Gastrocnemius medialis (tissue), 4 donors: ENCODE results near the gene TRAF5. TPM values are rescaled to one million over a fixed set of nuclear protein-coding genes. Genes with fewer than 3 reads are reported as not detected.
"Not testable (repeated sequence)": the region's sequence is repeated elsewhere in the genome, so short reads cannot be mapped to it uniquely, and the experiment has no call there.

Source experiments
- ATAC-seq, 2 donors: fragments of 150-250 bp; one replicate each; pipeline ENCODE4 v1.9.1; 2016
- DNase-seq, 2 donors: peaks; one replicate each; pipeline ENCODE4 v3.0.0-alpha.2; 2019
- H3K27ac ChIP-seq, 4 donors: fragments of 200-600 bp; sonication (generic); 1 replicate in 1 of 4; 2 replicates in 3 of 4; pipeline ENCODE4 v1.5.1; 2016 to 2018; ENCODE audit warnings: mild to moderate bottlenecking in 2 of 4, moderate library complexity in 1 of 4
- H3K27me3 ChIP-seq, 3 donors: fragments of 200-600 bp; sonication (generic) in 2 of 3; 1 replicate in 1 of 3; 2 replicates in 2 of 3; pipeline versions ENCODE4 v1.5.1 to v1.6.0; 2016 to 2019; ENCODE audit warnings: mild to moderate bottlenecking in 1 of 3, moderate library complexity in 1 of 3
- H3K36me3 ChIP-seq, 2 donors: fragments of 200-600 bp; sonication (generic) in 1 of 2; one replicate each; pipeline ENCODE4 v1.5.1; 2017 to 2018
- H3K4me1 ChIP-seq, 2 donors: fragments of 200-600 bp; sonication (generic) in 1 of 2; one replicate each; pipeline ENCODE4 v1.5.1; 2016 to 2017; ENCODE audit warnings: mild to moderate bottlenecking in 2 of 2
- H3K4me3 ChIP-seq, 4 donors: fragments of 200-600 bp; sonication (generic) in 3 of 4; 1 replicate in 1 of 4; 2 replicates in 3 of 4; pipeline ENCODE4 v1.5.1; 2016 to 2019; ENCODE audit warnings: mild to moderate bottlenecking in 2 of 4
- H3K9me3 ChIP-seq, 3 donors: fragments of 200-600 bp; sonication (generic) in 2 of 3; 1 replicate in 1 of 3; 2 replicates in 2 of 3; pipeline ENCODE4 v1.5.1; 2016 to 2019
- POLR2A ChIP-seq, 2 donors: fragments of 450-650 bp; IDR thresholded peaks; one replicate each; pipeline ENCODE4 v1.6.1; 2017; ENCODE audit warnings: antibody characterized with exemption in 2 of 2, mild to moderate bottlenecking in 2 of 2, moderate library complexity in 2 of 2
- in situ Hi-C, 4 donors: fragments of 200-750 bp; cut with MboI; loops; one replicate each; pipeline versions ENCODE4 v1.15.0 to v1.8.0; 2017; ENCODE audit warnings: low sequenced_read_pairs in 4 of 4
- intact Hi-C: fragments of 100-400 bp; cut with DNase I; formaldehyde crosslinking; loops from one replicate; pipeline ENCODE4 v1.15.1; 2023; ENCODE audit warnings: low total_unique reads
- total RNA-seq, 4 donors: library from RNA; depleted of rRNA; stranded (reverse); fragments of >200 nt; gene quantifications; one replicate each; pipeline versions ENCODE4 v1.1.0 to v1.2.3, GENCODE V29; 2016
- TF ChIP-seq, protein P1 (sequence below), 5 experiments: fragments of 450-650 bp in 3 of 5; fragments of 200-600 bp in 2 of 5; sonication (generic) in 2 of 5; IDR thresholded peaks in 4 of 5; conservative IDR thresholded peaks in 1 of 5; 1 replicate in 4 of 5; 2 replicates in 1 of 5; pipeline ENCODE4 v1.5.1; 2016 to 2019; ENCODE audit warnings: antibody characterized with exemption in 5 of 5, mild to moderate bottlenecking in 3 of 5, moderate library complexity in 3 of 5

Gene TRAF5
- total RNA-seq, 4 donors from 2014 or later: 0.29 to 0.84 (median 0.60) TPM

- Histone ChIP-seq H3K4me1 (no peaks in the 10 kb centered on the region), H3K27ac (no peak overlapping the region), H3K36me3 (no peaks in the 10 kb centered on the region), H3K27me3 (peaks cover 0 to 7% (median 3%) of the 10 kb centered on the region in 3 donors), H3K9me3 (no peaks in the 10 kb centered on the region), H3K4me3 (peak overlapping the region in 1 of 4 donors; percentile 36)
- in situ Hi-C loops (no loop called here), intact Hi-C loops (no loop called here)
- TF ChIP-seq, protein P1, sequence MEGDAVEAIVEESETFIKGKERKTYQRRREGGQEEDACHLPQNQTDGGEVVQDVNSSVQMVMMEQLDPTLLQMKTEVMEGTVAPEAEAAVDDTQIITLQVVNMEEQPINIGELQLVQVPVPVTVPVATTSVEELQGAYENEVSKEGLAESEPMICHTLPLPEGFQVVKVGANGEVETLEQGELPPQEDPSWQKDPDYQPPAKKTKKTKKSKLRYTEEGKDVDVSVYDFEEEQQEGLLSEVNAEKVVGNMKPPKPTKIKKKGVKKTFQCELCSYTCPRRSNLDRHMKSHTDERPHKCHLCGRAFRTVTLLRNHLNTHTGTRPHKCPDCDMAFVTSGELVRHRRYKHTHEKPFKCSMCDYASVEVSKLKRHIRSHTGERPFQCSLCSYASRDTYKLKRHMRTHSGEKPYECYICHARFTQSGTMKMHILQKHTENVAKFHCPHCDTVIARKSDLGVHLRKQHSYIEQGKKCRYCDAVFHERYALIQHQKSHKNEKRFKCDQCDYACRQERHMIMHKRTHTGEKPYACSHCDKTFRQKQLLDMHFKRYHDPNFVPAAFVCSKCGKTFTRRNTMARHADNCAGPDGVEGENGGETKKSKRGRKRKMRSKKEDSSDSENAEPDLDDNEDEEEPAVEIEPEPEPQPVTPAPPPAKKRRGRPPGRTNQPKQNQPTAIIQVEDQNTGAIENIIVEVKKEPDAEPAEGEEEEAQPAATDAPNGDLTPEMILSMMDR (IDR thresholded peaks at IDR 0.05 in 4 of 5, conservative IDR thresholded peaks at IDR 0.05 in 1 of 5): no peak
- TF ChIP-seq POLR2A (IDR thresholded peaks at IDR 0.05): no peak
- no peak for DNase-seq
- ATAC-seq: no peak
Observed at GRCh38 chr1:211415700-211416099, 89.1 kb downstream of the TRAF5 start.

DNA sequence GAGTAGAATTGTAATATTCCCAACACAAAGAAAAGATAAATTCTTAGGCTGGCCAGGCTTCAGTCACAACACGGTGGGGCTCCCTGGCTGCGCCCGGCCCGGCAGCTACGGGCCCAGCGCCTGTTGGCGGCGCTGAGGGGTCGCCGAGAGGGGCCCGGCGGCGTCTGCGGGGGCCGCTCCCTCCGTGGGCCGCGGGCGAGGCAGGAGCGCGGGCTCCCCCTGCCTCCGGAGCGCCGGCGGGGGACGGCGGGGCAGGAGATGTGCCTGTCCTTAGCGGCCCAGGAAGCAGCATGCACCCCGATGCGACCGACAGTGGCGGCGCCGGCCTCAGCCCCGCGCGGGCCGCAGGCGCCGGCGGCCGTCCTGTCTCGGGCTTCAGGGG, 89.6 kb downstream of the TRAF5 start:
- intact Hi-C loops: not testable (repeated sequence)

DNA sequence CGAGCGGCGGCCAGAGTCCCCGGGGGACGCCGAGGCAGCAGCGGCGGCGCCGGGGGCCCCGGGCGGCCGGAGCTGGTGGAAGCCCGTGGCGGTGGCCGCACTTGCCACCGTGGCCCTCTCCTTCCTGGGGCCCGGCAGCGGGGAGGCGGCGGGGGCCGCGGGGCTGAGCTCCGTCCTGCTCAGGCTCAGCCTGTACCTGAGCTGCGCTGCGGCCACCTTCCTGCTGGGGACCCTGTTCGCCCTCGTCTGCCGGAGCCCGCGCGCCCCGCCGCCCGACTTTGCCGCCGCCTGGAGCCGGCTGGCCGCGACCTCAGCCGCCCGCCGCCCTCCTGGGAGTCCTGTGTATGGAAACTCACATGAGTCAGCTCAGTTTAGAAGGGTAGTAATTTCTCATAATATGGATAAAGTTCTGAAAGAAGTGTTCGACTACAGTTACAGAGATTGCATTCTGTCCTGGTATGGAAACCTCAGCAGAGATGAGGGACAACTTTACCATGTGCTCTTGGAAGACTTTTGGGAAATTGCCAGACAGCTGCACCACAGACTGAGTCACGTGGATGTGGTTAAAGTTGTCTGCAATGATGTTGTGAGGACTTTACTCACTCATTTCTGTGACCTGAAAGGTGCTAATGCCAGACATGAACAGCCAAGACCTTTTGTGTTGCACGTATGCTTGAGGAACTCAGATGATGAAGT, 90.1 kb downstream of the TRAF5 start:
- H3K4me1 ChIP-seq, intact Hi-C loops, DNase-seq, H3K27me3 ChIP-seq, in situ Hi-C loops, H3K9me3 ChIP-seq, H3K36me3 ChIP-seq: not testable (repeated sequence)
- Histone ChIP-seq H3K4me3 (peak overlapping the region; percentile 26 to 48 (median 34)), H3K27ac (peak overlapping the region in 2 of 4 donors; percentile 48 to 56)
- peak; percentile 81 to 86 for ATAC-seq

More for the DNA sequence above, 89.6 kb downstream of the TRAF5 start:
- H3K9me3 ChIP-seq, H3K36me3 ChIP-seq, H3K27me3 ChIP-seq, H3K4me1 ChIP-seq, in situ Hi-C loops, DNase-seq: not testable (repeated sequence)
- H3K4me3 ChIP-seq: peak overlapping the region; percentile 27 to 48 (median 38)
- H3K27ac ChIP-seq: peak overlapping the region in 1 of 4 donors; percentile 48
- ATAC-seq: peak; percentile 39 to 67

- H3K4me3 ChIP-seq: no peak overlapping the region
- ATAC-seq: no peak
Observed at GRCh38 chr1:211420389-211420788, 93.8 kb downstream of the TRAF5 start.

DNA sequence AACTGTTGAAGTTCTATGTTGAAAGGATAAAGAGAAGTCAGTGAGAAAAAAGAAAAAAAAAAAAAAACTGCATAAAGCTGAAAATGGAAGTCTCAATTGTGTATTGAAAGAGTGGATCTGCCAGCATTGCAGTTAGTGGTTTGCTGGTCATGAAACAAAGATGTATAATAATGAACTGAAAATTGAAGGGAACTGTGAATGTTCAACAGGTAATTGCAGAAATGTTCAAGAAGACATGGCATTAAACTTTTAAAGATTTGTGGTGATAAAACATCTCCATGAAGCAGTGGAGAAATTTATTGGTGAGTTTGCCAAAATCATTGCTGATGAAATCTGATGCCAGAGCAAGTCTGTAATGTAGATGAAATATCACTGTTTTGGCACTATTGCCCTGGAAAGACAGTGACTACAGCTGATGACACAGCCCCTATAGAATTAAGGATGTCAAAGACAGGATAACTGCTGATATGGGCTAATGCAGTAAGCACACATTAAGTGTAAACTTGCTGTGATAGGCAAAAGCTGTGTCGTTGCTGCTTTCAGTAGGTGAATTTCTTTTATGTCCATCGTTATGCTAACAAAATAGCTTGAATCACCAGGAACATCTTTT, 94.3 kb downstream of the TRAF5 start:
- TF ChIP-seq, protein P1 (IDR thresholded peaks at IDR 0.05 in 4 of 5, conservative IDR thresholded peaks at IDR 0.05 in 1 of 5): no peak
- no peak for TF ChIP-seq POLR2A (IDR thresholded peaks at IDR 0.05)
- no peak overlapping the region for H3K4me3 ChIP-seq
- ATAC-seq: no peak
- no peaks in the 10 kb centered on the region for H3K27me3 ChIP-seq
- H3K36me3 ChIP-seq: no peaks in the 10 kb centered on the region
- in situ Hi-C loops: no loop called here
- no peaks in the 10 kb centered on the region for H3K4me1 ChIP-seq
- no peak for DNase-seq
- H3K27ac ChIP-seq: no peak overlapping the region
- no peaks in the 10 kb centered on the region for H3K9me3 ChIP-seq
- intact Hi-C loops: no loop called here

More at GRCh38 chr1:211420389-211420788, 93.8 kb downstream of the TRAF5 start:
- Histone ChIP-seq H3K9me3 (no peaks in the 10 kb centered on the region), H3K4me1 (no peaks in the 10 kb centered on the region), H3K27ac (no peak overlapping the region), H3K27me3 (no peaks in the 10 kb centered on the region), H3K36me3 (no peaks in the 10 kb centered on the region)
- TF ChIP-seq, protein P1 (IDR thresholded peaks at IDR 0.05 in 4 of 5, conservative IDR thresholded peaks at IDR 0.05 in 1 of 5): no peak
- no peak for TF ChIP-seq POLR2A (IDR thresholded peaks at IDR 0.05)
- DNase-seq: no peak
- intact Hi-C loops: no loop called here
- in situ Hi-C loops: no loop called here
